GM23338 (cell line): ENCODE results near the gene RNF214.

Experiments
- CREB1 ChIP-seq: fragments of 250-450 bp; sonication (Bioruptor Pico); IDR thresholded peaks from 2 replicates; pipeline ENCODE4 v1.5.0; 2020; ENCODE audit warnings: low read depth, mild to moderate bottlenecking, moderate library complexity
- ETS1 ChIP-seq: IDR thresholded peaks from 2 replicates; pipeline ENCODE4 v1.6.1; 2016; ENCODE audit warnings: antibody characterized with exemption
- EZH2 ChIP-seq: fragments of 200-600 bp; sonication (generic); IDR thresholded peaks from one replicate; pipeline ENCODE4 v1.8.0; 2017; ENCODE audit warnings: antibody characterized with exemption, mild to moderate bottlenecking, low read depth; ENCODE audit not compliant: unreplicated experiment
- EZH2phosphoT487 ChIP-seq: fragments of 200-600 bp; sonication (generic); IDR thresholded peaks from one replicate; pipeline ENCODE4 v1.8.1; 2018; ENCODE audit warnings: antibody characterized with exemption; ENCODE audit not compliant: unreplicated experiment
- JUNB ChIP-seq: IDR thresholded peaks from one replicate; pipeline ENCODE4 v1.6.1; 2016; ENCODE audit warnings: antibody characterized with exemption; ENCODE audit not compliant: unreplicated experiment
- NANOG ChIP-seq: IDR thresholded peaks from 2 replicates; pipeline ENCODE4 v1.6.1; 2016; ENCODE audit warnings: antibody characterized with exemption, borderline replicate concordance
- POLR2AphosphoS5 ChIP-seq: IDR thresholded peaks from 2 replicates; pipeline ENCODE4 v1.6.1; 2016; ENCODE audit warnings: antibody characterized with exemption, low read depth
- REST ChIP-seq: IDR thresholded peaks from one replicate; pipeline ENCODE4 v1.6.1; 2018; ENCODE audit warnings: antibody characterized with exemption; ENCODE audit not compliant: unreplicated experiment
- STAT1 ChIP-seq: IDR thresholded peaks from one replicate; pipeline ENCODE4 v1.6.1; 2016; ENCODE audit warnings: antibody characterized with exemption; ENCODE audit not compliant: unreplicated experiment
- ZNF331 ChIP-seq: fragments of 250-450 bp; sonication (Bioruptor Pico); IDR thresholded peaks from 2 replicates; pipeline ENCODE4 v1.5.0; 2020; ENCODE audit warnings: low read depth, mild to moderate bottlenecking, moderate library complexity
- TF ChIP-seq, protein P1 (sequence below), 2 experiments: fragments of 200-600 bp in 1 of 2; sonication (generic) in 1 of 2; conservative IDR thresholded peaks; 2 replicates each; pipeline versions ENCODE4 v1.5.1 to v1.6.1; 2016 to 2017; ENCODE audit warnings: antibody characterized with exemption in 2 of 2, low read depth in 2 of 2, mild to moderate bottlenecking in 2 of 2, moderate library complexity in 1 of 2

GRCh38 chr11:117302228-117302627 lies 69.8 kb downstream of the RNF214 start:
- TF ChIP-seq, protein P1, sequence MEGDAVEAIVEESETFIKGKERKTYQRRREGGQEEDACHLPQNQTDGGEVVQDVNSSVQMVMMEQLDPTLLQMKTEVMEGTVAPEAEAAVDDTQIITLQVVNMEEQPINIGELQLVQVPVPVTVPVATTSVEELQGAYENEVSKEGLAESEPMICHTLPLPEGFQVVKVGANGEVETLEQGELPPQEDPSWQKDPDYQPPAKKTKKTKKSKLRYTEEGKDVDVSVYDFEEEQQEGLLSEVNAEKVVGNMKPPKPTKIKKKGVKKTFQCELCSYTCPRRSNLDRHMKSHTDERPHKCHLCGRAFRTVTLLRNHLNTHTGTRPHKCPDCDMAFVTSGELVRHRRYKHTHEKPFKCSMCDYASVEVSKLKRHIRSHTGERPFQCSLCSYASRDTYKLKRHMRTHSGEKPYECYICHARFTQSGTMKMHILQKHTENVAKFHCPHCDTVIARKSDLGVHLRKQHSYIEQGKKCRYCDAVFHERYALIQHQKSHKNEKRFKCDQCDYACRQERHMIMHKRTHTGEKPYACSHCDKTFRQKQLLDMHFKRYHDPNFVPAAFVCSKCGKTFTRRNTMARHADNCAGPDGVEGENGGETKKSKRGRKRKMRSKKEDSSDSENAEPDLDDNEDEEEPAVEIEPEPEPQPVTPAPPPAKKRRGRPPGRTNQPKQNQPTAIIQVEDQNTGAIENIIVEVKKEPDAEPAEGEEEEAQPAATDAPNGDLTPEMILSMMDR (conservative IDR thresholded peaks at IDR 0.05; ENCODE audit: low read depth in 2 of 2) = no peak
- TF ChIP-seq JUNB (no peak), CREB1 (CRISPR knock-in tag) (no peak), POLR2AphosphoS5 (no peak), ETS1 (no peak), EZH2 (no peak), REST (no peak), EZH2phosphoT487 (no peak), STAT1 (no peak), NANOG (no peak), ZNF331 (CRISPR knock-in tag) (no peak)
